ENCODE data around the gene FGF18. TPM values are rescaled to one million over a fixed set of nuclear protein-coding genes. Genes with fewer than 3 reads are reported as not detected.

Gene FGF18
- total RNA-seq, 1 donor from 2014 or later: 1.2 TPM

DNA sequence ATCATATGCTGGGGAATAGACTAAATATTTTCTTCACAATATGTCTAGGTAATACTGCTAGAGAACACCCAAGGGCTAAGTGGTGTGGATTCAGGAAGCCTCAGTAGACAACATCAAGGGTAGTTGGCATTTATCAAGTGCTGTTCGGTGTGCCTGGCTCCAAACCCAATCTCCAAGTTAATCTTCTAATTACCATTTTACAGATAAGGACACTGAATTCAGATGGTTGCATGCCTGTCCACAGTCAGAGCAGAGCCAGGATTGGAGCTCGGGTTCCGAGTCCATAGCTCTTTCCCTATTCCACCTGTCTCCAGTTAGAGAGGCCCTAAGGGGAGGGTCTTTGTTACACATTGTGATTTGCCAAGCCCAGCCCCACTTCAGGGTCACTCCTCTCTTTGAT, 58.2 kb downstream of the FGF18 start:
- no peaks in the 10 kb centered on the region for H4K20me1 ChIP-seq (ENCODE audit: insufficient read depth, low read length)
- no peaks in the 10 kb centered on the region for H3K4me1 Mint-ChIP-seq (ENCODE audit: low read depth, unreplicated experiment)

DNA sequence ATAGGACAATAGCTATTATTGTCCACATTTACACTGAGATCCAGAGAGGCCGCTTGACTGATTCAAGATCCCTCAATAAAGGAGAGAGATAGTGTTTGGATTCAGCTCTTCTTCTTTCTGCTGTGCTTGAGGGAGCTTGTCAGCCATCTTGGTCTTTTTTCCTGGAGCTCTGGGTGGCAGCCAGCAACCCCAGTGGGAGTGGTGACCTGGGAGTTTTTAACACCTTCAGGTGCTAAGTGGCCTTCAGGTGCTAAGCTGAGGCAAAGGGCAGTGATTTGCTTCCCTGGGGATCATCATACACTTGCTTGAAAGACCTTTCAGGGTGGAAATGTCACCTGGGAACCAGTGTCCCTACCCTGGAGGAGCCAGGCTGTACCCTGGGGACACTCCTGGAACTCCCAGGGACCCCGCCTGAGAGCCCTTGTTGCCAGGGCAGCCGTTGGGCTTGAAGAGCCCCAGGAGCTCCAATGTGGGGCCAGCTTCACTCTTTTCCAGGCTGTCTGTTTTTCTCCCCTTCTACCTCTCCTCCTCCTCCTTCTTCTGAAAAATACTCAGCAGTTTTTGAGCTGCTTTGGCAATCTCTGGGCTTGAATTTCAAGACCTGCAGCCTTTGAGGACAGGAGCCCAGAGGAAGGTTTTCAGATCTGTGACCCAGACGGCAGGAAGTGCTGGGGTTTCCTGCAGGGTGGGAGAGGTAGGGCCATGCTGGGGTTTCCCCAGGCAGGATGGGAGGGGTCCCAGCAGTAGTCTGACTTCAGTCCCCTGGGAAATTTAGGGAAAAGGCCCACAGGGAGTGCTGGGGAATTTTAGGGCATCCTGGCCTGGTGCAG, 59.7 kb downstream of the FGF18 start:
- no peaks in the 10 kb centered on the region for H3K79me2 ChIP-seq (ENCODE audit: insufficient read depth, low read length)
- no peak overlapping the region for H3K4me2 ChIP-seq (ENCODE audit: low read length)
- H3K9ac ChIP-seq (ENCODE audit: low read length): no peak overlapping the region
- no peak overlapping the region for H3K27ac Mint-ChIP-seq (ENCODE audit: unreplicated experiment)
- H4K20me1 ChIP-seq (ENCODE audit: insufficient read depth, low read length): no peaks in the 10 kb centered on the region
- no peaks in the 10 kb centered on the region for H3K36me3 Mint-ChIP-seq (ENCODE audit: low read depth, unreplicated experiment)
- H3K4me3 Mint-ChIP-seq (ENCODE audit: unreplicated experiment): no peak overlapping the region
- H3K4me3 ChIP-seq (ENCODE audit: insufficient read depth, low read depth, low read length): no peak overlapping the region
- H3K4me1 Mint-ChIP-seq (ENCODE audit: low read depth, unreplicated experiment): no peaks in the 10 kb centered on the region
- no peak for DNase-seq (ENCODE audit: low read depth)
- H3K27me3 ChIP-seq (ENCODE audit: insufficient read depth, low read length): peaks cover 7% of the 10 kb centered on the region
- H2AFZ ChIP-seq (ENCODE audit: low read depth, low read length): no peak overlapping the region
- peaks cover 2% of the 10 kb centered on the region for H3K9me3 Mint-ChIP-seq (ENCODE audit: unreplicated experiment)
- H3K27me3 Mint-ChIP-seq (ENCODE audit: low read depth, unreplicated experiment): peaks cover 20% of the 10 kb centered on the region
- FAIRE-seq: no peak
- H3K4me1 ChIP-seq (ENCODE audit: insufficient read depth, low read length): no peaks in the 10 kb centered on the region
- TF ChIP-seq, protein P1, sequence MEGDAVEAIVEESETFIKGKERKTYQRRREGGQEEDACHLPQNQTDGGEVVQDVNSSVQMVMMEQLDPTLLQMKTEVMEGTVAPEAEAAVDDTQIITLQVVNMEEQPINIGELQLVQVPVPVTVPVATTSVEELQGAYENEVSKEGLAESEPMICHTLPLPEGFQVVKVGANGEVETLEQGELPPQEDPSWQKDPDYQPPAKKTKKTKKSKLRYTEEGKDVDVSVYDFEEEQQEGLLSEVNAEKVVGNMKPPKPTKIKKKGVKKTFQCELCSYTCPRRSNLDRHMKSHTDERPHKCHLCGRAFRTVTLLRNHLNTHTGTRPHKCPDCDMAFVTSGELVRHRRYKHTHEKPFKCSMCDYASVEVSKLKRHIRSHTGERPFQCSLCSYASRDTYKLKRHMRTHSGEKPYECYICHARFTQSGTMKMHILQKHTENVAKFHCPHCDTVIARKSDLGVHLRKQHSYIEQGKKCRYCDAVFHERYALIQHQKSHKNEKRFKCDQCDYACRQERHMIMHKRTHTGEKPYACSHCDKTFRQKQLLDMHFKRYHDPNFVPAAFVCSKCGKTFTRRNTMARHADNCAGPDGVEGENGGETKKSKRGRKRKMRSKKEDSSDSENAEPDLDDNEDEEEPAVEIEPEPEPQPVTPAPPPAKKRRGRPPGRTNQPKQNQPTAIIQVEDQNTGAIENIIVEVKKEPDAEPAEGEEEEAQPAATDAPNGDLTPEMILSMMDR (IDR thresholded peaks at IDR 0.05; ENCODE audit: insufficient read depth, low read depth, low read length): no peak
- no peak for TF ChIP-seq EZH2 (IDR thresholded peaks at IDR 0.05; ENCODE audit: insufficient read depth, low read length)
- no peak overlapping the region for H3K27ac ChIP-seq (ENCODE audit: low read depth, low read length)
- H3K9me3 ChIP-seq (ENCODE audit: insufficient read depth, low read depth, low read length): no peaks in the 10 kb centered on the region
- H3K36me3 ChIP-seq (ENCODE audit: insufficient read depth, low read length): no peaks in the 10 kb centered on the region

More for the DNA sequence above, 58.2 kb downstream of the FGF18 start:
- Histone ChIP-seq H3K9ac (ENCODE audit: low read length) (no peak overlapping the region), H3K9me3 (ENCODE audit: insufficient read depth, low read depth, low read length) (no peaks in the 10 kb centered on the region), H3K4me1 (ENCODE audit: insufficient read depth, low read length) (no peaks in the 10 kb centered on the region), H3K79me2 (ENCODE audit: insufficient read depth, low read length) (no peaks in the 10 kb centered on the region), H3K4me2 (ENCODE audit: low read length) (no peak overlapping the region), H3K27ac (ENCODE audit: low read depth, low read length) (no peak overlapping the region), H2AFZ (ENCODE audit: low read depth, low read length) (no peak overlapping the region), H3K27me3 (ENCODE audit: insufficient read depth, low read length) (peaks cover 7% of the 10 kb centered on the region), H3K4me3 (ENCODE audit: insufficient read depth, low read depth, low read length) (no peak overlapping the region), H3K36me3 (ENCODE audit: insufficient read depth, low read length) (no peaks in the 10 kb centered on the region)
- no peaks in the 10 kb centered on the region for H3K36me3 Mint-ChIP-seq (ENCODE audit: low read depth, unreplicated experiment)
- no peak overlapping the region for H3K4me3 Mint-ChIP-seq (ENCODE audit: unreplicated experiment)
- peaks cover 2% of the 10 kb centered on the region for H3K9me3 Mint-ChIP-seq (ENCODE audit: unreplicated experiment)
- no peak for DNase-seq (ENCODE audit: low read depth)
- FAIRE-seq: no peak
- no peak overlapping the region for H3K27ac Mint-ChIP-seq (ENCODE audit: unreplicated experiment)
- TF ChIP-seq EZH2 (IDR thresholded peaks at IDR 0.05; ENCODE audit: insufficient read depth, low read length): no peak
- TF ChIP-seq, protein P1 (IDR thresholded peaks at IDR 0.05; ENCODE audit: insufficient read depth, low read depth, low read length): no peak
- H3K27me3 Mint-ChIP-seq (ENCODE audit: low read depth, unreplicated experiment): peaks cover 12% of the 10 kb centered on the region

DNA sequence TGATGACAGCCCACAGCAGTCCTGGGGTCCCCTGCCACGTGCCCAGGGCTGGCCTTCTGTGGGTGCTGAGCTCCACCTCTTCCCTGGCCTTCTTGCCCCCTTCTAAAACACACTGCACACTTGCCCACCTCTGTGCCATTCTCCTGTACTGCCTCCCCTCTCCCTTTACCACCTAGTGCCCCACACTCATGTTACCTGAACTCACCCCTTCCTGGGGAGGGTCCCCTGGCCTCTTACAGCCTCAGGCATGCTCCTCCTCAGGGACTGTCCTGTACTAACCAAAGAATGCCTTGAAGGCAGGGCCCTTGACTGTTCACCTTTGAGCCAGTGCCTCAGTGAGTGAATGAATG, 60.3 kb downstream of the FGF18 start:
- Mint-ChIP-seq H3K4me1 (ENCODE audit: low read depth, unreplicated experiment) (no peaks in the 10 kb centered on the region), H3K36me3 (ENCODE audit: low read depth, unreplicated experiment) (no peaks in the 10 kb centered on the region), H3K27me3 (ENCODE audit: low read depth, unreplicated experiment) (peaks cover 23% of the 10 kb centered on the region), H3K4me3 (ENCODE audit: unreplicated experiment) (no peak overlapping the region), H3K27ac (ENCODE audit: unreplicated experiment) (no peak overlapping the region), H3K9me3 (ENCODE audit: unreplicated experiment) (peaks cover 2% of the 10 kb centered on the region)
- no peak overlapping the region for H3K9ac ChIP-seq (ENCODE audit: low read length)
- H3K36me3 ChIP-seq (ENCODE audit: insufficient read depth, low read length): no peaks in the 10 kb centered on the region
- H3K79me2 ChIP-seq (ENCODE audit: insufficient read depth, low read length): no peaks in the 10 kb centered on the region
- H3K4me3 ChIP-seq (ENCODE audit: insufficient read depth, low read depth, low read length): no peak overlapping the region
- H3K4me1 ChIP-seq (ENCODE audit: insufficient read depth, low read length): no peaks in the 10 kb centered on the region
- H4K20me1 ChIP-seq (ENCODE audit: insufficient read depth, low read length): no peaks in the 10 kb centered on the region
- H3K27me3 ChIP-seq (ENCODE audit: insufficient read depth, low read length): peaks cover 7% of the 10 kb centered on the region
- no peak overlapping the region for H3K27ac ChIP-seq (ENCODE audit: low read depth, low read length)
- no peak overlapping the region for H2AFZ ChIP-seq (ENCODE audit: low read depth, low read length)
- TF ChIP-seq, protein P1 (IDR thresholded peaks at IDR 0.05; ENCODE audit: insufficient read depth, low read depth, low read length): no peak
- no peak for TF ChIP-seq EZH2 (IDR thresholded peaks at IDR 0.05; ENCODE audit: insufficient read depth, low read length)
- H3K9me3 ChIP-seq (ENCODE audit: insufficient read depth, low read depth, low read length): no peaks in the 10 kb centered on the region
- FAIRE-seq (no peak), DNase-seq (ENCODE audit: low read depth) (no peak)
- H3K4me2 ChIP-seq (ENCODE audit: low read length): no peak overlapping the region
